H9 (cell line): Measurements from ENCODE around the gene RALGAPA1. TPM values are rescaled to one million over a fixed set of nuclear protein-coding genes. Genes with fewer than 3 reads are reported as not detected.

ENCODE experiments used
- DNase-seq: peaks from one replicate; pipeline ENCODE4 v3.0.0-alpha.2; 2017
- H2AFZ ChIP-seq: one replicate; pipeline ENCODE4 v1.6.1; 2013; ENCODE audit warnings: mild to moderate bottlenecking, low read length, control low read depth, moderate library complexity
- H2AK5ac ChIP-seq: 2 replicates; pipeline ENCODE4 v1.6.1; 2013; ENCODE audit warnings: low read length, control low read depth, mixed read lengths; ENCODE audit not compliant: insufficient read length
- H2BK120ac ChIP-seq: one replicate; pipeline ENCODE4 v1.6.1; 2013; ENCODE audit warnings: low read depth, mild to moderate bottlenecking, low read length, control low read depth, inconsistent platforms; ENCODE audit not compliant: poor library complexity, severe bottlenecking
- H2BK12ac ChIP-seq: 2 replicates; pipeline ENCODE4 v1.6.1; 2013; ENCODE audit warnings: low read length, control low read depth, mixed read lengths, low read depth; ENCODE audit not compliant: insufficient read length
- H2BK15ac ChIP-seq: 2 replicates; pipeline ENCODE4 v1.6.1; 2013; ENCODE audit warnings: low read depth, low read length, control low read depth
- H2BK20ac ChIP-seq: one replicate; pipeline ENCODE4 v1.6.1; 2013; ENCODE audit warnings: low read depth, mild to moderate bottlenecking, low read length, control low read depth, inconsistent platforms; ENCODE audit not compliant: poor library complexity, severe bottlenecking
- H2BK5ac ChIP-seq: 2 replicates; pipeline ENCODE4 v1.6.1; 2013; ENCODE audit warnings: low read length, control low read depth, mixed read lengths; ENCODE audit not compliant: insufficient read length
- H3K14ac ChIP-seq: 2 replicates; pipeline ENCODE4 v1.6.1; 2013; ENCODE audit warnings: low read length, control low read depth; ENCODE audit not compliant: insufficient read depth
- H3K18ac ChIP-seq: 2 replicates; pipeline ENCODE4 v1.6.1; 2013; ENCODE audit warnings: low read depth, mild to moderate bottlenecking, mixed read lengths, low read length, control low read depth; ENCODE audit not compliant: insufficient read length
- H3K23ac ChIP-seq: 2 replicates; pipeline ENCODE4 v1.6.1; 2013; ENCODE audit warnings: low read length, control low read depth, mixed read lengths, low read depth; ENCODE audit not compliant: insufficient read length
- H3K23me2 ChIP-seq: 2 replicates; pipeline ENCODE4 v1.6.1; 2013; ENCODE audit warnings: low read depth, mild to moderate bottlenecking, mixed read lengths, low read length, control low read depth; ENCODE audit not compliant: insufficient read length, poor library complexity, severe bottlenecking
- H3K27ac ChIP-seq: 2 replicates; pipeline ENCODE4 v1.5.1; 2013; ENCODE audit warnings: low read length, control low read depth, mixed read lengths, low read depth; ENCODE audit not compliant: insufficient read length
- H3K27me3 ChIP-seq: 2 replicates; pipeline ENCODE4 v1.6.1; 2013; ENCODE audit warnings: low read length, control low read depth, inconsistent platforms; ENCODE audit not compliant: insufficient read depth
- H3K4ac ChIP-seq: 2 replicates; pipeline ENCODE4 v1.6.1; 2013; ENCODE audit warnings: low read depth, mild to moderate bottlenecking, control low read depth, inconsistent platforms, low read length, moderate library complexity
- H3K4me1 ChIP-seq: 2 replicates; pipeline ENCODE4 v1.6.1; 2013; ENCODE audit warnings: low read length, control low read depth, inconsistent platforms; ENCODE audit not compliant: insufficient read depth
- H3K4me2 ChIP-seq: 2 replicates; pipeline ENCODE4 v1.6.1; 2013; ENCODE audit warnings: low read length, control low read depth, mixed read lengths; ENCODE audit not compliant: insufficient read length, insufficient read depth
- H3K56ac ChIP-seq: 2 replicates; pipeline ENCODE4 v1.6.1; 2013; ENCODE audit warnings: low read depth, mild to moderate bottlenecking, mixed read lengths, low read length, control low read depth; ENCODE audit not compliant: insufficient read length
- H3K79me1 ChIP-seq: 2 replicates; pipeline ENCODE4 v1.6.1; 2013; ENCODE audit warnings: low read depth, mild to moderate bottlenecking, moderate library complexity, low read length, control low read depth, inconsistent platforms; ENCODE audit not compliant: insufficient read depth, poor library complexity, severe bottlenecking
- H3K79me2 ChIP-seq: 2 replicates; pipeline ENCODE4 v1.6.1; 2013; ENCODE audit warnings: low read length, control low read depth, inconsistent platforms; ENCODE audit not compliant: insufficient read depth
- H3K9ac ChIP-seq: 2 replicates; pipeline ENCODE4 v1.6.1; 2013; ENCODE audit warnings: low read length, control low read depth, mixed read lengths; ENCODE audit not compliant: insufficient read length; ENCODE audit errors: extremely low read depth
- H3K9me3 ChIP-seq: one replicate; pipeline ENCODE4 v1.6.1; 2013; ENCODE audit warnings: low read depth, low read length, inconsistent platforms; ENCODE audit not compliant: control insufficient read depth
- H3T11ph ChIP-seq: one replicate; pipeline ENCODE4 v1.6.1; 2013; ENCODE audit warnings: mild to moderate bottlenecking, low read length, control low read depth, inconsistent platforms
- H4K20me1 ChIP-seq: one replicate; pipeline ENCODE4 v1.6.1; 2013; ENCODE audit not compliant: control insufficient read depth, insufficient read length, insufficient read depth
- H4K5ac ChIP-seq: 2 replicates; pipeline ENCODE4 v1.6.1; 2013; ENCODE audit warnings: low read depth, mild to moderate bottlenecking, mixed read lengths, low read length, control low read depth; ENCODE audit not compliant: insufficient read length
- H4K8ac ChIP-seq: replicated peaks from 2 replicates; pipeline ENCODE4 v1.6.1; 2013; ENCODE audit warnings: low read length, control low read depth, mixed read lengths, low read depth; ENCODE audit not compliant: insufficient read length
- H4K91ac ChIP-seq: 2 replicates; pipeline ENCODE4 v1.6.1; 2013; ENCODE audit warnings: low read depth, mild to moderate bottlenecking, moderate library complexity, mixed read lengths, low read length, control low read depth; ENCODE audit not compliant: insufficient read length
- H3K27ac Mint-ChIP-seq, 3 experiments: 2 replicates in 2 of 3; 3 replicates in 1 of 3; pipeline ENCODE4 v1.8.0; 2020 to 2021; ENCODE audit warnings: mixed read lengths in 3 of 3, mild to moderate bottlenecking in 1 of 3, moderate library complexity in 1 of 3
- H3K27me3 Mint-ChIP-seq: 2 replicates; pipeline ENCODE4 v1.8.0; 2021; ENCODE audit warnings: low read depth, mild to moderate bottlenecking, moderate library complexity, mixed read lengths
- H3K36me3 Mint-ChIP-seq, 3 experiments: 2 replicates in 2 of 3; 3 replicates in 1 of 3; pipeline ENCODE4 v1.8.0; 2020 to 2021; ENCODE audit warnings: low read depth in 3 of 3, mixed read lengths in 3 of 3; ENCODE audit not compliant: insufficient read depth in 1 of 3
- H3K4me1 Mint-ChIP-seq, 2 experiments: 2 replicates each; pipeline ENCODE4 v1.8.0; 2020; ENCODE audit warnings: mixed read lengths in 2 of 2
- H3K4me3 Mint-ChIP-seq, 2 experiments: 2 replicates in 1 of 2; 3 replicates in 1 of 2; pipeline ENCODE4 v1.8.0; 2020 to 2021; ENCODE audit warnings: mild to moderate bottlenecking in 2 of 2, mixed read lengths in 2 of 2, moderate library complexity in 1 of 2
- H3K9me3 Mint-ChIP-seq, 2 experiments: 2 replicates in 1 of 2; 3 replicates in 1 of 2; pipeline ENCODE4 v1.8.0; 2020; ENCODE audit warnings: mild to moderate bottlenecking in 2 of 2, mixed read lengths in 2 of 2, moderate library complexity in 1 of 2
- CTCF ChIP-seq: fragments of 200-600 bp; sonication (generic); conservative IDR thresholded peaks from 3 replicates; pipeline ENCODE4 v1.8.0; 2021; ENCODE audit warnings: antibody characterized with exemption, mild to moderate bottlenecking
- WGBS: extraction: QIAGEN DNeasy Blood & Tissue Kit; methylation state at CpG from one replicate; pipeline ENCODE4 v1.1.7; 2013; ENCODE audit warnings: missing lambda C conversion rate, low lambda C conversion rate, mixed read lengths; ENCODE audit not compliant: insufficient read length; ENCODE audit errors: extremely low coverage; 5-methylcytosine and 5-hydroxymethylcytosine counted together
- total RNA-seq: library from RNA; stranded (reverse); gene quantifications from 2 replicates; pipeline ENCODE4 v1.2.1, GENCODE V29; 2021

RALGAPA1 gene
- total RNA-seq, 1 experiment from 2014 or later: 29.8 TPM

GRCh38 chr14:35499180-35499579 lies 309.9 kb downstream of the RALGAPA1 start:
- H2BK12ac ChIP-seq: no peak overlapping the region
- H2BK20ac ChIP-seq: no peak overlapping the region
- H2BK15ac ChIP-seq: no peak overlapping the region
- DNase-seq: no peak
- Mint-ChIP-seq H3K9me3 (peaks cover 0 to 4% of the 10 kb centered on the region in 2 experiments; a peak in 1 of 5 replicates), H3K27ac (no peak overlapping the region), H3K4me1 (no peaks in the 10 kb centered on the region), H3K27me3 (peaks cover 2% of the 10 kb centered on the region), H3K4me3 (no peak overlapping the region), H3K36me3 (no peaks in the 10 kb centered on the region)
- no peak overlapping the region for H2BK5ac ChIP-seq
- H2AFZ ChIP-seq: no peak overlapping the region
- H3K79me2 ChIP-seq: no peaks in the 10 kb centered on the region
- no peaks in the 10 kb centered on the region for H3K27me3 ChIP-seq
- no CpG with 5 or more reads among the region's 2 CpGs for WGBS
- H3K18ac ChIP-seq: no peak overlapping the region
- H4K8ac ChIP-seq: no peak overlapping the region
- no peaks in the 10 kb centered on the region for H3K9me3 ChIP-seq
- H3K23me2 ChIP-seq: no peaks in the 10 kb centered on the region
- no peak for TF ChIP-seq CTCF
- no peaks in the 10 kb centered on the region for H3K79me1 ChIP-seq
- H3K27ac ChIP-seq: no peak overlapping the region
- no peak overlapping the region for H4K91ac ChIP-seq
- H3K56ac ChIP-seq: no peak overlapping the region
- H3K14ac ChIP-seq: no peak overlapping the region
- H3T11ph ChIP-seq: no peak overlapping the region
- H3K4me1 ChIP-seq: no peaks in the 10 kb centered on the region
- no peak overlapping the region for H2BK120ac ChIP-seq
- H3K9ac ChIP-seq: no peak overlapping the region
- no peak overlapping the region for H4K5ac ChIP-seq
- no peaks in the 10 kb centered on the region for H4K20me1 ChIP-seq
- no peak overlapping the region for H3K4ac ChIP-seq
- no peak overlapping the region for H3K4me2 ChIP-seq
- H2AK5ac ChIP-seq: no peak overlapping the region
- H3K23ac ChIP-seq: no peak overlapping the region
